Activated T-cell treated with anti-CD3 and anti-CD28 coated beads for 24 hours (primary cell): ENCODE results near the gene SLC8A3.

Experiments used
- DNase-seq: peaks from one replicate; pipeline ENCODE4 v3.0.0-alpha.2; 2020; ENCODE audit warnings: low read depth

Gene SLC8A3

GRCh38 chr14:69997849-69998248 lies 190.9 kb downstream of the SLC8A3 start:
- DNase-seq = no peak

- no peak for DNase-seq
Observed at GRCh38 chr14:69996216-69996615, 192.5 kb downstream of the SLC8A3 start.
